K562 (cell line): Measurements from ENCODE around the gene UQCRH. TPM values are rescaled to one million over a fixed set of nuclear protein-coding genes. Genes with fewer than 3 reads are reported as not detected.

ENCODE experiments used
- CCNT2 ChIP-seq: IDR thresholded peaks from 2 replicates; pipeline ENCODE4 v1.6.1; 2011; ENCODE audit warnings: borderline replicate concordance, low read depth, mild to moderate bottlenecking, moderate library complexity, mixed read lengths, low read length; ENCODE audit not compliant: insufficient read length; ENCODE audit errors: extremely low read depth
- CHD4 ChIP-seq: fragments of 200-600 bp; sonication (generic); IDR thresholded peaks from 3 replicates; pipeline ENCODE4 v1.6.1; 2012; ENCODE audit warnings: low read depth, mild to moderate bottlenecking, mixed read lengths, low read length, inconsistent platforms; ENCODE audit not compliant: insufficient read depth, insufficient replicate concordance, poor library complexity, severe bottlenecking
- HIVEP1 ChIP-seq: fragments of 250-450 bp; sonication (Bioruptor Pico); IDR thresholded peaks from 2 replicates; pipeline ENCODE4 v1.4.0; 2020; ENCODE audit warnings: mild to moderate bottlenecking
- HOMEZ ChIP-seq: fragments of 250-450 bp; sonication (Bioruptor Pico); IDR thresholded peaks from 2 replicates; pipeline ENCODE4 v1.4.0; 2020; ENCODE audit warnings: mild to moderate bottlenecking, moderate library complexity
- HSF4 ChIP-seq: fragments of 250-450 bp; sonication (Bioruptor Pico); IDR thresholded peaks from 2 replicates; pipeline ENCODE4 v2.1.2; 2022; ENCODE audit warnings: mild to moderate bottlenecking, moderate library complexity, borderline replicate concordance
- MED1 ChIP-seq: sonication (generic); formaldehyde crosslinking; IDR thresholded peaks from 2 replicates; pipeline ENCODE4 v1.8.1; 2023; ENCODE audit warnings: missing genetic modification reagents, borderline replicate concordance
- MLX ChIP-seq, 2 experiments: fragments of 450-650 bp in 1 of 2; sonication (generic) in 1 of 2; formaldehyde crosslinking; conservative IDR thresholded peaks; 2 replicates each; pipeline versions ENCODE4 v1.4.0 to v1.8.1; 2020 to 2022; ENCODE audit warnings: mild to moderate bottlenecking in 1 of 2, missing genetic modification reagents in 1 of 2
- MYC ChIP-seq, 2 experiments: fragments of 250-450 bp in 1 of 2; sonication (Bioruptor Pico) in 1 of 2; IDR thresholded peaks; 2 replicates each; pipeline versions ENCODE4 v1.5.1 to v1.6.1; 2012 to 2021; ENCODE audit warnings: low read depth in 2 of 2, borderline replicate concordance in 1 of 2, improper control_type of control experiment in 1 of 2, low read length in 1 of 2, mild to moderate bottlenecking in 1 of 2, moderate library complexity in 1 of 2
- NFATC3 ChIP-seq: fragments of 450-650 bp; IDR thresholded peaks from 2 replicates; pipeline ENCODE4 v1.6.1; 2017; ENCODE audit warnings: mild to moderate bottlenecking
- NFXL1 ChIP-seq: fragments of 450-650 bp; formaldehyde crosslinking; IDR thresholded peaks from 2 replicates; pipeline ENCODE4 v1.4.0; 2021; ENCODE audit warnings: mild to moderate bottlenecking
- SMARCE1 ChIP-seq: fragments of 450-650 bp; IDR thresholded peaks from 2 replicates; pipeline ENCODE4 v1.7.1; 2016; ENCODE audit warnings: mild to moderate bottlenecking
- SP2 ChIP-seq: IDR thresholded peaks from 2 replicates; pipeline ENCODE4 v1.6.1; 2011; ENCODE audit warnings: mild to moderate bottlenecking, low read depth, low read length, moderate library complexity; ENCODE audit not compliant: poor library complexity, severe bottlenecking; ENCODE audit errors: extremely low read depth
- THRB ChIP-seq: fragments of 450-650 bp; formaldehyde crosslinking; conservative IDR thresholded peaks from 2 replicates; pipeline ENCODE4 v1.4.0; 2022; ENCODE audit warnings: mild to moderate bottlenecking, missing genetic modification characterization
- ZHX1 ChIP-seq: fragments of 150-350 bp; conservative IDR thresholded peaks from 2 replicates; pipeline ENCODE4 v1.6.1; 2014; ENCODE audit warnings: low read length
- ZNF436 ChIP-seq: fragments of 250-450, 450-650 bp; sonication (Bioruptor Pico); formaldehyde crosslinking; IDR thresholded peaks from 2 replicates; pipeline ENCODE4 v1.7.0; 2020; ENCODE audit warnings: mild to moderate bottlenecking
- ZNF507 ChIP-seq: conservative IDR thresholded peaks from 2 replicates; pipeline ENCODE4 v1.6.1; 2017; ENCODE audit warnings: missing genetic modification characterization, missing compliant biosample characterization
- polyA plus RNA-seq, 8 experiments: library from polyadenylated mRNA; depleted of rRNA in 4 of 8; stranded (reverse) in 5 of 8; unstranded in 3 of 8; fragments of >200 nt; fragmentation: Nextera tagmentation in 2 of 8; fragmentation: Illumina TruSeq in 1 of 8; extraction: Ambion mirVana in 2 of 8; extraction: Trizol in 1 of 8; gene quantifications; 2 replicates each; pipeline versions ENCODE4 v1.2.1 to v1.2.3, GENCODE V29; 2011 to 2014; ENCODE audit warnings: inconsistent platforms in 1 of 8, missing spikeins in 1 of 8
- total RNA-seq, 7 experiments: library from RNA; depleted of rRNA in 6 of 7; stranded (reverse); fragments of >200 nt in 6 of 7; fragmentation: Illumina TruSeq in 2 of 7; extraction: Trizol in 2 of 7; gene quantifications; 2 replicates each; pipeline versions ENCODE4 v1.2.1 to v1.2.3, GENCODE V29; 2011 to 2021; ENCODE audit warnings: low replicate concordance in 1 of 7

The UQCRH gene
- total and polyA plus RNA-seq, 9 of the 15 experiments (the other 6 are each of a cell fraction or from before 2014, with no cell fraction given), result 1,267 to 5,184 (median 2,410) TPM

- TF ChIP-seq ZHX1 (no peak), MLX (CRISPR knock-in tag; conservative IDR thresholded peaks at IDR 0.05) (no peak), SP2 (no peak), HOMEZ (CRISPR knock-in tag) (no peak), CHD4 (no peak), ZNF507 (tag) (no peak), ZNF436 (CRISPR knock-in tag) (no peak), MED1 (CRISPR knock-in tag) (no peak), NFXL1 (CRISPR knock-in tag) (no peak), SMARCE1 (peak; percentile 24; the same call in 1 of the 2 replicates), HIVEP1 (CRISPR knock-in tag) (peak; percentile 31; the same call in 1 of the 2 replicates), MYC (IDR thresholded peaks at IDR 0.05; ENCODE audit: low read depth, low read length) (peak; percentile 46; the same call in 1 of the 2 replicates), MYC (CRISPR knock-in tag; IDR thresholded peaks at IDR 0.05; ENCODE audit: borderline replicate concordance, low read depth) (0 out of 2 replicates have a peak, but pooled peaks have one; percentile 50), HSF4 (CRISPR knock-in tag) (no peak), CCNT2 (no peak), THRB (CRISPR knock-in tag) (peak; percentile 3; the same call in 1 of the 2 replicates), NFATC3 (no peak)
Measured at GRCh38 chr1:46301406-46301807, 2.1 kb upstream of the UQCRH start (continued).
